ENCODE data around the gene BEST2.

BEST2 gene

GRCh38 chr19:12799742-12800465 lies 48.3 kb downstream of the BEST2 start:
- no peak for DNase-seq (ENCODE audit: low read depth in 2 of 3, low spot score in 1 of 3)

- DNase-seq (ENCODE audit: low read depth in 2 of 3, low spot score in 1 of 3): no peak
Observed at GRCh38 chr19:12800466-12800770, 48.8 kb downstream of the BEST2 start.

- no peak for DNase-seq (ENCODE audit: low read depth in 2 of 3, low spot score in 1 of 3)
Observed at GRCh38 chr19:12800923-12801465, 49.4 kb downstream of the BEST2 start.

GRCh38 chr19:12801466-12802266 lies 50.1 kb downstream of the BEST2 start, which contains the start of the genes PRDX2 and THSD8:
PRDX2 (minus strand) TSS chr19:12801800; CDS start chr19:12801261, 539 bp downstream.
THSD8 (plus strand) TSS chr19:12802069; CDS start chr19:12802072, 3 bp downstream.
- peak; percentile 68 to 72 (median 68) for DNase-seq (ENCODE audit: low read depth in 2 of 3, low spot score in 1 of 3)

GRCh38 chr19:12802267-12803106 lies 50.9 kb downstream of the BEST2 start:
- no peak for DNase-seq (ENCODE audit: low read depth in 2 of 3, low spot score in 1 of 3)

- DNase-seq (ENCODE audit: low read depth in 2 of 3, low spot score in 1 of 3): no peak
Observed at GRCh38 chr19:12804051-12804450, 52.5 kb downstream of the BEST2 start.

GRCh38 chr19:12806242-12807081 lies 54.9 kb downstream of the BEST2 start, which contains the start of gene RNASEH2A:
RNASEH2A (plus strand) TSS chr19:12806584; CDS start chr19:12806674, 90 bp downstream.
- peak; percentile 77 to 87 (median 78) for DNase-seq (ENCODE audit: low read depth in 2 of 3, low spot score in 1 of 3)

Data from stimulated activated CD4-positive, alpha-beta T cell treated with anti-CD3 and anti-CD28 coated beads, Interleukin-12 subunit alpha, Interleukin-12 subunit beta, amount 100 ng/mL, for 48 hours (primary cell).